Measurements from ENCODE around the gene EGLN1.

DNA sequence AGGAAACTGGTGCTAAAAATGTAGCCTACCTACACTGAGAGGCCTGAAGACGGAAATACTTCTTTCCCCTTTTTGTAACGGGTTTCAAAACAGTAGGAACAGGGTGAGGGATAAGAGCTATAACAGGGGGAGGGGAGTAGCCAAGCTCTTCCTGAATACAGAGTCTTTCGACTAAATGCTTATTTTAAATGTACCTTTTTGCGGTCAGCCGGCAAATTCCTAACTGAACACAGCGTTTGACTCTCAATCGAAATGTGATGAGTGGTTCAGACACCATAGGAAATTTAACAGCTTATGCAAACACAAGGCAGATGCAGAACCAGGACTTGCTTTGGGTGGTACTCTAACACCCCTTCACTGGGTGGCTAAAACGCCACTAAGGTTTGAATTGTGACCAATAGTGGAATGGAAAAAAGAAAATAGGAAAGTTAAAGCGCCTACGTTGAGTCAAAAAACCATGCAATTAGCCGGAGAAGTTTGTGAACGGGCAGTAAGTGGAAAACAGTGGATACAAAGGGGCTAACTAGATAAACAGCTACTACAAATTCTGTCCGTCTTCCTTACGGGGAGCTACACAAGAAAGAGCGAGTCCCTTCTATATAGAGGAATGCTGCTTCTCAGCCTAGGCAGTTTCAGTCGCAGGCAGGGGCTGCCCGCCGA lies 1.7 kb downstream of the EGLN1 start:
- TF ChIP-seq, protein P1, sequence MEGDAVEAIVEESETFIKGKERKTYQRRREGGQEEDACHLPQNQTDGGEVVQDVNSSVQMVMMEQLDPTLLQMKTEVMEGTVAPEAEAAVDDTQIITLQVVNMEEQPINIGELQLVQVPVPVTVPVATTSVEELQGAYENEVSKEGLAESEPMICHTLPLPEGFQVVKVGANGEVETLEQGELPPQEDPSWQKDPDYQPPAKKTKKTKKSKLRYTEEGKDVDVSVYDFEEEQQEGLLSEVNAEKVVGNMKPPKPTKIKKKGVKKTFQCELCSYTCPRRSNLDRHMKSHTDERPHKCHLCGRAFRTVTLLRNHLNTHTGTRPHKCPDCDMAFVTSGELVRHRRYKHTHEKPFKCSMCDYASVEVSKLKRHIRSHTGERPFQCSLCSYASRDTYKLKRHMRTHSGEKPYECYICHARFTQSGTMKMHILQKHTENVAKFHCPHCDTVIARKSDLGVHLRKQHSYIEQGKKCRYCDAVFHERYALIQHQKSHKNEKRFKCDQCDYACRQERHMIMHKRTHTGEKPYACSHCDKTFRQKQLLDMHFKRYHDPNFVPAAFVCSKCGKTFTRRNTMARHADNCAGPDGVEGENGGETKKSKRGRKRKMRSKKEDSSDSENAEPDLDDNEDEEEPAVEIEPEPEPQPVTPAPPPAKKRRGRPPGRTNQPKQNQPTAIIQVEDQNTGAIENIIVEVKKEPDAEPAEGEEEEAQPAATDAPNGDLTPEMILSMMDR (IDR thresholded peaks at IDR 0.05) = no peak
- TF ChIP-seq POLR2A (IDR thresholded peaks at IDR 0.05) = peak; percentile 32
